PC-9 (cell line): ENCODE results near the gene SV2C. TPM values are rescaled to one million over a fixed set of nuclear protein-coding genes. Genes with fewer than 3 reads are reported as not detected.

Source experiments
- BruUV-seq: library from RNA; stranded (reverse); fragments of 400-500 nt; replicated peaks from 2 replicates; lab custom pipeline; 2021; lab: Mats Ljungman, UMichigan
- CTCF ChIA-PET: fragments of 300-600 bp; sonication (Branson Sonifier 250); formaldehyde crosslinking; loops from one replicate; lab custom pipeline; 2022; ENCODE audit warnings: antibody characterized with exemption; lab: Charles Lee
- POLR2A ChIA-PET: fragments of 300-600 bp; sonication (Branson Sonifier 250); formaldehyde crosslinking; loops from one replicate; lab custom pipeline; 2022; ENCODE audit warnings: antibody characterized with exemption; ENCODE audit not compliant: unreplicated experiment; lab: Charles Lee
- DNase-seq, 2 experiments: peaks; one replicate each; pipeline versions ENCODE4 v3.0.0 to v3.0.0-alpha.2; 2015 to 2022; ENCODE audit warnings: mixed read lengths in 1 of 2
- H2AFZ ChIP-seq: fragments of 200-600 bp; sonication (generic); 2 replicates; pipeline ENCODE4 v1.8.1; 2017; ENCODE audit warnings: antibody characterized with exemption
- H3F3A ChIP-seq: fragments of 200-600 bp; sonication (generic); 2 replicates; pipeline ENCODE4 v1.8.1; 2017; ENCODE audit warnings: antibody characterized with exemption, mild to moderate bottlenecking, low read depth; ENCODE audit not compliant: insufficient read depth
- H3K27ac ChIP-seq: fragments of 200-600 bp; sonication (generic); 2 replicates; pipeline ENCODE4 v1.6.1; 2016; ENCODE audit warnings: mixed run types
- H3K27me3 ChIP-seq: fragments of 200-600 bp; sonication (generic); 2 replicates; pipeline ENCODE4 v1.6.1; 2016; ENCODE audit warnings: low read depth, mixed run types; ENCODE audit not compliant: insufficient read depth
- H3K36me3 ChIP-seq: fragments of 200-600 bp; sonication (generic); 2 replicates; pipeline ENCODE4 v1.6.1; 2016; ENCODE audit warnings: low read depth, mixed run types
- H3K4me1 ChIP-seq: fragments of 200-600 bp; sonication (generic); replicated peaks from 2 replicates; pipeline ENCODE4 v1.6.1; 2016; ENCODE audit warnings: mixed run types; ENCODE audit not compliant: insufficient read depth
- H3K4me2 ChIP-seq: fragments of 200-600 bp; sonication (generic); 2 replicates; pipeline ENCODE4 v1.6.1; 2017; ENCODE audit warnings: mixed run types
- H3K4me3 ChIP-seq: fragments of 200-600 bp; sonication (generic); 2 replicates; pipeline ENCODE4 v1.6.1; 2016; ENCODE audit warnings: mixed run types
- H3K79me2 ChIP-seq: fragments of 200-600 bp; sonication (generic); 2 replicates; pipeline ENCODE4 v1.6.1; 2017; ENCODE audit warnings: low read depth, mixed run types
- H3K9me2 ChIP-seq: fragments of 200-600 bp; sonication (generic); 2 replicates; pipeline ENCODE4 v1.8.1; 2017; ENCODE audit warnings: mild to moderate bottlenecking; ENCODE audit not compliant: insufficient read depth
- H3K9me3 ChIP-seq: fragments of 200-600 bp; sonication (generic); 2 replicates; pipeline ENCODE4 v1.8.1; 2016; ENCODE audit warnings: low read depth; ENCODE audit not compliant: insufficient read depth
- H4K20me1 ChIP-seq: fragments of 200-600 bp; sonication (generic); 2 replicates; pipeline ENCODE4 v1.8.1; 2017; ENCODE audit not compliant: insufficient read depth
- EZH2 ChIP-seq: fragments of 200-600 bp; sonication (generic); IDR thresholded peaks from 2 replicates; pipeline ENCODE4 v1.8.0; 2017; ENCODE audit warnings: antibody characterized with exemption, low read depth
- intact Hi-C: fragments of 100-400 bp; cut with micrococcal nuclease; formaldehyde crosslinking; loops from one replicate; pipeline ENCODE4 v1.10.0; 2022; ENCODE audit not compliant: unreplicated experiment
- total RNA-seq: library from RNA; stranded (reverse); gene quantifications from 2 replicates; pipeline ENCODE4 v1.2.3, GENCODE V29; 2021
- TF ChIP-seq, protein P1 (sequence below): fragments of 200-600 bp; sonication (generic); conservative IDR thresholded peaks from 2 replicates; pipeline ENCODE4 v1.6.1; 2017; ENCODE audit warnings: mixed run types, antibody characterized with exemption, mild to moderate bottlenecking, moderate library complexity

SV2C gene
- total RNA-seq, 1 experiment from 2014 or later, result not detected

DNA sequence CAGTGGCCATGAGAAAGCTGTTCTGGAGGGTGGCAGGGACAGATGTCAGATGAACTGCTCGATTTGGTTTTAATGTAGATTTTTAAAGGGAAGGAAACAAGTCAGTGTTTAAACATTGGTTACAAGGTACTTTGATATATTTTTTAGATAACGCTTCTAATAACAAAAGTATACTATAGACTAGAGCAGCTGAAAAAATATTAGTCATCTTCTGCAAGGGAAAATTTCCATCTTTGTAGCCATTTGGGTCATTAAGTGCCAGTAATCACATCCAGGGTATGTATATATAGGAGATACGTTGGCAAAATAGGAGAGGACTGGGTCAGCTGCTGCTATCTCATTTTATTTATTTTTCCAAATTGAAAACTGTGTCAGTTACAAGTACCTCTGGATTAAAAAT, 69.0 kb downstream of the SV2C start:
- Histone ChIP-seq H3K27me3 (no peaks in the 10 kb centered on the region), H3F3A (no peaks in the 10 kb centered on the region), H3K79me2 (no peaks in the 10 kb centered on the region), H3K27ac (no peak overlapping the region), H3K36me3 (no peaks in the 10 kb centered on the region), H3K9me3 (no peaks in the 10 kb centered on the region), H3K4me3 (no peak overlapping the region), H3K4me2 (no peak overlapping the region), H3K4me1 (no peaks in the 10 kb centered on the region), H4K20me1 (no peaks in the 10 kb centered on the region), H3K9me2 (no peaks in the 10 kb centered on the region), H2AFZ (no peak overlapping the region)
- CTCF ChIA-PET, result no interaction called here
- intact Hi-C loops, result no loop called here
- no peak for DNase-seq
- POLR2A ChIA-PET, result no interaction called here
- no TSS peak for BruUV-seq
- TF ChIP-seq, protein P1, sequence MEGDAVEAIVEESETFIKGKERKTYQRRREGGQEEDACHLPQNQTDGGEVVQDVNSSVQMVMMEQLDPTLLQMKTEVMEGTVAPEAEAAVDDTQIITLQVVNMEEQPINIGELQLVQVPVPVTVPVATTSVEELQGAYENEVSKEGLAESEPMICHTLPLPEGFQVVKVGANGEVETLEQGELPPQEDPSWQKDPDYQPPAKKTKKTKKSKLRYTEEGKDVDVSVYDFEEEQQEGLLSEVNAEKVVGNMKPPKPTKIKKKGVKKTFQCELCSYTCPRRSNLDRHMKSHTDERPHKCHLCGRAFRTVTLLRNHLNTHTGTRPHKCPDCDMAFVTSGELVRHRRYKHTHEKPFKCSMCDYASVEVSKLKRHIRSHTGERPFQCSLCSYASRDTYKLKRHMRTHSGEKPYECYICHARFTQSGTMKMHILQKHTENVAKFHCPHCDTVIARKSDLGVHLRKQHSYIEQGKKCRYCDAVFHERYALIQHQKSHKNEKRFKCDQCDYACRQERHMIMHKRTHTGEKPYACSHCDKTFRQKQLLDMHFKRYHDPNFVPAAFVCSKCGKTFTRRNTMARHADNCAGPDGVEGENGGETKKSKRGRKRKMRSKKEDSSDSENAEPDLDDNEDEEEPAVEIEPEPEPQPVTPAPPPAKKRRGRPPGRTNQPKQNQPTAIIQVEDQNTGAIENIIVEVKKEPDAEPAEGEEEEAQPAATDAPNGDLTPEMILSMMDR, result no peak

DNA sequence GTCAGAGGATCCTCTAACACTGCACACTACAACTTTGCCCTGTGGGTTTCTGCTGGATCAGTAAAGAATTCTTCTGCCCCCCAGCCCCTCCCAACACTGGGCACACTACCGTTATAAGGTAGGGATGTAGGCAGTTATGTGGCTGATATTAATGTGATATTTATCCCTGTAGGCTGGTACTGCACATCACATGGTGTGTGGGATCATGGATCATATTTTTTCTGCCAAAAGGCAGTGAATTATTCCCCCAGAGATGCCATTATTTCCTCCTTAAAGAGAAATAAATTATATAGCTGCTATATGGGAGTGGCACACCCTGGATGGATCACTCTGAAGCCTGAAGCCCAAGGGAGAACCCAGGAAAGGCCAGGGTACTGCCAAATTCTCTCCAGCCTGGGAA, 69.5 kb downstream of the SV2C start:
- Histone ChIP-seq H3K79me2 (no peaks in the 10 kb centered on the region), H3K4me2 (no peak overlapping the region), H3F3A (no peaks in the 10 kb centered on the region), H3K4me3 (no peak overlapping the region), H2AFZ (no peak overlapping the region), H3K9me2 (no peaks in the 10 kb centered on the region), H3K27me3 (no peaks in the 10 kb centered on the region), H3K27ac (no peak overlapping the region), H3K4me1 (no peaks in the 10 kb centered on the region), H4K20me1 (no peaks in the 10 kb centered on the region), H3K9me3 (no peaks in the 10 kb centered on the region), H3K36me3 (no peaks in the 10 kb centered on the region)
- CTCF ChIA-PET, result no interaction called here
- TF ChIP-seq, protein P1, result no peak
- TF ChIP-seq EZH2, result no peak
- POLR2A ChIA-PET, result no interaction called here
- intact Hi-C loops, result no loop called here
- no TSS peak for BruUV-seq
- no peak for DNase-seq

DNA sequence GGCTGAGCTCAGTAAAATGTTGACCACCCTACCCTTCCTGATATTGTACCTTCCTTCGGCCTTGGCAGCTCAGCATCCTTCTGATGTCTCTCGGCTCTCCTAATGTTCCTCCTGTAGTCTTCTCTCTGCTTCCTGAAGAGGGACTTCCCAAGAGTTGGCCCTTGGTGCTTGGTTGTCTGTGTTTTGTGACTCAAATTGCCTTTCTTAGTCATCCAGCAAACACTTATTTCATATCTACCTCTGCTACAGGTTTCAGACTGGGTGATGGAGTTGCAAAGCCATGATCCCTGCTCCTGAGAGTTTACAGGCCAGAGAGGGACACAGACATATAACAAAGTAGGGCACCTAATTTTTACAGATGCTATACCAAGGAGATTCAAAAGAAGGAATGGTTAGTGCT, 70.1 kb downstream of the SV2C start:
- no peaks in the 10 kb centered on the region for H3K9me2 ChIP-seq
- CTCF ChIA-PET, result no interaction called here
- no peaks in the 10 kb centered on the region for H4K20me1 ChIP-seq
- H3K4me2 ChIP-seq, result no peak overlapping the region
- H3K4me1 ChIP-seq, result no peaks in the 10 kb centered on the region
- BruUV-seq, result no TSS peak
- no peak for DNase-seq
- H3K36me3 ChIP-seq, result no peaks in the 10 kb centered on the region
- no peaks in the 10 kb centered on the region for H3F3A ChIP-seq
- H2AFZ ChIP-seq, result no peak overlapping the region
- POLR2A ChIA-PET, result no interaction called here
- no peak overlapping the region for H3K4me3 ChIP-seq
- H3K27me3 ChIP-seq, result no peaks in the 10 kb centered on the region
- H3K79me2 ChIP-seq, result no peaks in the 10 kb centered on the region
- TF ChIP-seq EZH2, result no peak
- TF ChIP-seq, protein P1, result no peak
- H3K27ac ChIP-seq, result no peak overlapping the region
- no peaks in the 10 kb centered on the region for H3K9me3 ChIP-seq
- intact Hi-C loops, result no loop called here
